Neural progenitor cell (in vitro differentiated cells): ENCODE measurements around the gene CFAP45.

Source experiments
- CTCF ChIP-seq: fragments of 200-600 bp; sonication (generic); IDR thresholded peaks from 2 replicates; pipeline ENCODE4 v1.5.1; 2017; ENCODE audit warnings: antibody characterized with exemption, mild to moderate bottlenecking
- EZH2 ChIP-seq: fragments of 200-600 bp; sonication (generic); IDR thresholded peaks from 2 replicates; pipeline ENCODE4 v1.6.1; 2017; ENCODE audit warnings: antibody characterized with exemption, mild to moderate bottlenecking, moderate library complexity
- EZH2phosphoT487 ChIP-seq: fragments of 200-600 bp; sonication (generic); IDR thresholded peaks from 2 replicates; pipeline ENCODE4 v1.6.1; 2017; ENCODE audit warnings: antibody characterized with exemption

DNA sequence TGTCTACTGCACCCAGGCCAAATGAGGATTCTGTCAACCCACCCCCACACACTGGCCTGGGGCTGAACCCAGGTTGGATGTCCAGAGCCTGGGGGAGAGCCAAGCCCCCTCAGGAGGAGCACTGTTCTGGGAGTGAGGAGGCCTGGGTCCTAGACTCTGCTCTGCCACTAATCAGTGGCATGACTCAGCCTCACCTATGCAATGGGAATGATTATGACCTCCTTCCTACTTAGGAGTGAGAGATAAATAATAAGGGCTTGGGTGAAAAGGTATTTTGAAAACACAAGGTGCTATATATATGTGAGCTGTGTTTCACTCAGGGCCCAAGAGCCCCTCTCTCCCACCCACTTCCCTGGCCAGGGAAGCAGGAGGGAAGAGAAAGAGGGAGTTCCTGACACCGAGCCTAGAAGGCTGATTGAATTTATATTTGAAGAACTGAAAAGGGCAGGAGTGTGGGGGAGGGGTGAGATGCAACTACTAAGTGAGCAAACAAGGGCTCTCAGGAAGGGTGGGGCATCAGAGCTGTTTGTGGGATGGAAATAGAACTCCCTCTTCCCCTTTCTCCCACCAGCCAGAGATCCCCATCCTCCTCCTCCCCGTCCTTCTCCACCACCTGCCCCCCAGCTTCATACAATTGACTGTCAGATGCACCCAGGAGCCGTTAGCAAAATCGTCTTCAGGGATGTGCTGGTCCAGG lies 37.2 kb upstream of the CFAP45 start:
- TF ChIP-seq CTCF = no peak
- no peak for TF ChIP-seq EZH2phosphoT487
- no peak for TF ChIP-seq EZH2
